A673 (cell line): ENCODE results near the gene ARHGEF40. TPM values are rescaled to one million over a fixed set of nuclear protein-coding genes. Genes with fewer than 3 reads are reported as not detected.

Source experiments
- BruUV-seq: library from RNA; stranded (reverse); fragments of 400-500 nt; replicated peaks from 2 replicates; lab custom pipeline; 2021; lab: Mats Ljungman, UMichigan
- CTCF ChIA-PET: fragments of 300-600 bp; sonication (Branson Sonifier 250); formaldehyde crosslinking; loops from one replicate; lab custom pipeline; 2022; ENCODE audit warnings: antibody characterized with exemption; lab: Charles Lee
- POLR2A ChIA-PET: fragments of 300-600 bp; sonication (Branson Sonifier 250); formaldehyde crosslinking; loops from one replicate; lab custom pipeline; 2022; ENCODE audit warnings: antibody characterized with exemption; ENCODE audit not compliant: low non-redundant PET; lab: Charles Lee
- DNase-seq: peaks from one replicate; pipeline ENCODE4 v3.0.0-alpha.2; 2015; ENCODE audit warnings: low spot score
- H3K27ac ChIP-seq: fragments of 200-600 bp; sonication (generic); 2 replicates; pipeline ENCODE4 v1.5.1; 2016; ENCODE audit warnings: mixed run types, low read depth, mild to moderate bottlenecking, mixed read lengths, antibody characterized with exemption, low read length; ENCODE audit not compliant: poor library complexity, severe bottlenecking
- H3K27me3 ChIP-seq: fragments of 200-600 bp; sonication (generic); replicated peaks from 2 replicates; pipeline ENCODE4 v1.6.1; 2017; ENCODE audit warnings: mixed run types, low read depth, mild to moderate bottlenecking, mixed read lengths, antibody characterized with exemption, low read length; ENCODE audit not compliant: insufficient read depth, poor library complexity
- H3K36me3 ChIP-seq: fragments of 200-600 bp; sonication (generic); 2 replicates; pipeline ENCODE4 v1.6.1; 2016; ENCODE audit warnings: mixed run types, mild to moderate bottlenecking, mixed read lengths, antibody characterized with exemption, low read length; ENCODE audit not compliant: insufficient read depth, poor library complexity, severe bottlenecking
- H3K4me1 ChIP-seq: fragments of 200-600 bp; sonication (generic); 2 replicates; pipeline ENCODE4 v1.6.1; 2017; ENCODE audit warnings: mixed run types, mild to moderate bottlenecking, mixed read lengths, antibody characterized with exemption, low read length; ENCODE audit not compliant: insufficient read depth, poor library complexity, severe bottlenecking
- H3K4me3 ChIP-seq: fragments of 200-600 bp; sonication (generic); 2 replicates; pipeline ENCODE4 v1.5.1; 2016; ENCODE audit warnings: low read depth, mixed run types, mild to moderate bottlenecking, mixed read lengths, low read length; ENCODE audit not compliant: poor library complexity, severe bottlenecking
- H3K9me3 ChIP-seq: fragments of 200-600 bp; sonication (generic); 2 replicates; pipeline ENCODE4 v1.6.1; 2016; ENCODE audit warnings: mixed run types, low read depth, mild to moderate bottlenecking, mixed read lengths, antibody characterized with exemption, low read length; ENCODE audit not compliant: poor library complexity, severe bottlenecking
- CTCF ChIP-seq: fragments of 300-800, 200-600 bp; sonication (generic); conservative IDR thresholded peaks from 2 replicates; pipeline ENCODE4 v1.5.1; 2017; ENCODE audit warnings: low read depth, mild to moderate bottlenecking, antibody characterized with exemption, low read length, moderate library complexity, mixed read lengths
- EZH2 ChIP-seq: fragments of 200-600 bp; sonication (generic); IDR thresholded peaks from 2 replicates; pipeline ENCODE4 v1.6.1; 2017; ENCODE audit warnings: borderline replicate concordance, low read depth, mild to moderate bottlenecking, mixed read lengths, antibody characterized with exemption, low read length; ENCODE audit not compliant: poor library complexity, severe bottlenecking
- intact Hi-C: fragments of 100-400 bp; cut with micrococcal nuclease; formaldehyde crosslinking; loops from one replicate; pipeline ENCODE4 v1.10.0; 2022; ENCODE audit not compliant: unreplicated experiment
- total RNA-seq: library from RNA; stranded (reverse); gene quantifications from 2 replicates; pipeline ENCODE4 v1.2.3, GENCODE V29; 2021

The ARHGEF40 gene
- total RNA-seq, 1 experiment from 2014 or later = 89.6 TPM

DNA sequence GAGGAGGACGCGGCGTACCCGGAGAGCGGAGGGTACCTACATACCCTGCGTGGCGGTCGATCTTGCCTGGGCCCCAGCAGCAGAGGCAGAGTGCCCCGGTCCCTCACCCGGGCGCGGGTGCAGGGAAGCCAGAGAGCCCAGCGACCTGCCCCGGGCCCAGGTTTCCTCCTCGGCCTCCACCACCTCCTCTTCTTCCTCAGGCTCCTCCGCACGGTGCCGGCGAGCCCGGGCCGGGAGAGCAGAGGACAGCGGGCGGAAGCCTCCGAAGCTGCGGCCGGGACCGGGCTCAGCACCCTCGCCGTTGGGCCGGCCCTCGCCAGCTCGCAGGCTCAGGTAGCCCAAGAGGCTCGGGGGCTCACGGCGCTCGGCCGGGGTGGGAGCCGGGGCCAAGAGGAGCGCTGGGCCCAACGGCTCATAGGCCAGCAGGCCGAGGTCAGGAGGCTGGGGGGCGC lies 21.7 kb downstream of the ARHGEF40 start:
- POLR2A ChIA-PET = interaction anchor here (0.6 kb wide), 1 partner anchor 77 kb away, joined by 3 read pairs; no protein-coding TSS in a partner anchor

DNA sequence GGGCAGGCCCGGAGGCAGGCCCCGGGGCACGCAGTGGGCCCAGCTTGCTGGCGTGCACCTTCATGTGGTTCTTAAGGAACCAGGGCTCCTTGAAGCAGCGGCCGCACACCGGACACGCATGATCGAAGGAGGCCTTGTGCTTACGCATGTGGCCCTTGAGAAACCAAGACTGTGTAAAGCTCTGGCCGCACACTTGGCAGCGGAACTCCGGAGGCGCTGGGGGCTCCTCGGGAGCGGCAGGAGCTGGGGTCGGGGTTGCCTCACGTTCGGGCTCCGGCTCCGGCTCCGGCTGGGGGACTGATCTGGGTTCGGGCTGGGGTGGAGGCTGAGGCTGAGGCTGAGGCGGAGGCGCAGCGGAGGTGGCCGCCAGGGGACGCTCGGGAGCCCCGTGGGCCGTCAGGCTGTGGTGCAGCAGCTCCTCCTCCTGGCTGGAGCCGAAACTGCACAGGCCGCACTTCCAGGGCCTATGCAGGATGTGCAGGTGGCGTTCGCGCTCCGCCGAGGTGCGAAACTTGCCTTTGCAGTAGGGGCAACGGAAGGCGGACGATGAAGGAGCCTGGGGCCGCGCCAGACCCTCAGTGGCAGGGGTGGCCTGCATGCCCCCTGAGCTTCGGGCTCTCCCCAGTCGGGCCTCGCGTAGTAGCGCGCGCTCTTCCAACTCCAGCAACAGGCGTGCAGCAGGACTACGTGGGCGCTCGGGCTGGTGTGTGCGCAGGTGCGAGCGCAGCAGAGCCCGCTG lies 22.3 kb downstream of the ARHGEF40 start:
- H3K27ac ChIP-seq = peak overlapping the region; percentile 60
- TF ChIP-seq CTCF = peak; percentile 100
- TF ChIP-seq EZH2 = no peak
- no peaks in the 10 kb centered on the region for H3K9me3 ChIP-seq
- peak; percentile 74 for DNase-seq
- intact Hi-C loops = loop anchor here (1.0 kb wide), 3 partner anchors 12 to 78 kb away; no protein-coding TSS in a partner anchor
- BruUV-seq = no TSS peak
- no peaks in the 10 kb centered on the region for H3K27me3 ChIP-seq
- H3K4me1 ChIP-seq = peaks cover 46% of the 10 kb centered on the region
- peaks cover 56% of the 10 kb centered on the region for H3K36me3 ChIP-seq
- ChIA-PET POLR2A (interaction anchor here (0.6 kb wide), 1 partner anchor 78 kb away, joined by 3 read pairs; no protein-coding TSS in a partner anchor), CTCF (interaction anchor here (0.5 to 3.4 kb wide), 8 partner anchors 9 to 395 kb away, joined by 3 to 31 read pairs (median 12); partner anchors contain the start of gene TMEM253)
- no peak overlapping the region for H3K4me3 ChIP-seq

More for the DNA sequence above, 21.7 kb downstream of the ARHGEF40 start:
- intact Hi-C loops = loop anchor here (1.0 kb wide), 3 partner anchors 12 to 78 kb away; no protein-coding TSS in a partner anchor
- Histone ChIP-seq H3K27me3 (no peaks in the 10 kb centered on the region), H3K4me3 (no peak overlapping the region), H3K9me3 (no peaks in the 10 kb centered on the region), H3K4me1 (peaks cover 41% of the 10 kb centered on the region), H3K27ac (peak overlapping the region; percentile 60), H3K36me3 (peaks cover 61% of the 10 kb centered on the region)
- DNase-seq = no peak
- no TSS peak for BruUV-seq
- CTCF ChIA-PET = interaction anchor here (0.5 to 3.4 kb wide), 8 partner anchors 9 to 396 kb away, joined by 3 to 31 read pairs (median 12); partner anchors contain the start of gene TMEM253
- TF ChIP-seq CTCF (no peak), EZH2 (no peak)

DNA sequence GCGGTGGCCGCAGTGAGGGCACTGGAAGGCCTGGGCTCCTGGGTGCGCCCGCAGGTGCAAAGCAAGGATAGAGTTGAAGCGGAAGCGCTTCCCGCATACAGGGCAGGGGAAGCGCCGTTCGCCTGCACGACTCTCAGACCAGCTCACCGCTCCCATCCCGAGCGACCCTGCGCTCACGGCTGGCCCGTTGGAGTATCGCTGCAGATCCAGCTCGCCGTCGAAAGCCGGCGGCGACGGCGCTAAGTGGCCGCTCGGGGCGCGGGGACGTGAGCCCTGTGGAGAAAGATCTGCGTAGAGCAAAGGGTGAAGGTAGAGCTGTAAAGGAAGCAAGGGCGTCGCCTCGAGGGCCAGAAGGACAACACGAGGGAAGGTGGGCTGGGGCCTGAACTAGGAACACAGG lies 22.9 kb downstream of the ARHGEF40 start:
- peaks cover 46% of the 10 kb centered on the region for H3K4me1 ChIP-seq
- ChIA-PET POLR2A (no interaction called here), CTCF (interaction anchor here (0.7 to 3.4 kb wide), 6 partner anchors 12 to 78 kb away, joined by 4 to 31 read pairs (median 19); no protein-coding TSS in a partner anchor)
- no peak for DNase-seq
- no TSS peak for BruUV-seq
- no peak overlapping the region for H3K4me3 ChIP-seq
- peak overlapping the region; percentile 60 for H3K27ac ChIP-seq
- no peaks in the 10 kb centered on the region for H3K27me3 ChIP-seq
- H3K36me3 ChIP-seq = peaks cover 53% of the 10 kb centered on the region
- intact Hi-C loops = no loop called here
- no peaks in the 10 kb centered on the region for H3K9me3 ChIP-seq
- no peak for TF ChIP-seq CTCF
- TF ChIP-seq EZH2 = no peak
